ENCODE results near the gene RANGRF. TPM values are rescaled to one million over a fixed set of nuclear protein-coding genes. Genes with fewer than 3 reads are reported as not detected.

The RANGRF gene
- total RNA-seq, 1 donor from 2014 or later: 25.1 TPM

- H3K4me1 Mint-ChIP-seq: peaks cover 1% of the 10 kb centered on the region
- H3K27me3 Mint-ChIP-seq (ENCODE audit: low read depth): no peaks in the 10 kb centered on the region
- TF ChIP-seq CTCF (IDR thresholded peaks at IDR 0.05; ENCODE audit: unreplicated experiment): no peak
- H3K9me3 Mint-ChIP-seq: no peaks in the 10 kb centered on the region
- no peak overlapping the region for H3K27ac Mint-ChIP-seq
- no peak for DNase-seq (ENCODE audit: low spot score in 2 of 2, unreplicated experiment in 2 of 2)
- H3K36me3 Mint-ChIP-seq: no peaks in the 10 kb centered on the region
- no peak overlapping the region for H3K4me3 Mint-ChIP-seq
These were observed 6.1 kb upstream of the RANGRF start for GRCh38 chr17:8282345-8282744.

- no peak for TF ChIP-seq CTCF (IDR thresholded peaks at IDR 0.05; ENCODE audit: unreplicated experiment)
- no peak overlapping the region for H3K4me3 Mint-ChIP-seq
- no peak for DNase-seq (ENCODE audit: low spot score in 2 of 2, unreplicated experiment in 2 of 2)
- no peaks in the 10 kb centered on the region for H3K9me3 Mint-ChIP-seq
- no peaks in the 10 kb centered on the region for H3K27me3 Mint-ChIP-seq (ENCODE audit: low read depth)
- H3K36me3 Mint-ChIP-seq: no peaks in the 10 kb centered on the region
- H3K27ac Mint-ChIP-seq: no peak overlapping the region
- peaks cover 9% of the 10 kb centered on the region for H3K4me1 Mint-ChIP-seq
These were observed 5.1 kb upstream of the RANGRF start for GRCh38 chr17:8283356-8283755.

GRCh38 chr17:8284126-8284525 is 4.3 kb upstream of the RANGRF start:
- no peaks in the 10 kb centered on the region for H3K27me3 Mint-ChIP-seq (ENCODE audit: low read depth)
- no peak for DNase-seq (ENCODE audit: low spot score in 2 of 2, unreplicated experiment in 2 of 2)
- H3K9me3 Mint-ChIP-seq: no peaks in the 10 kb centered on the region
- peaks cover 10% of the 10 kb centered on the region for H3K4me1 Mint-ChIP-seq
- H3K36me3 Mint-ChIP-seq: no peaks in the 10 kb centered on the region
- no peak for TF ChIP-seq CTCF (IDR thresholded peaks at IDR 0.05; ENCODE audit: unreplicated experiment)
- no peak overlapping the region for H3K4me3 Mint-ChIP-seq
- H3K27ac Mint-ChIP-seq: no peak overlapping the region

- Mint-ChIP-seq H3K4me3 (no peak overlapping the region), H3K27me3 (ENCODE audit: low read depth) (no peaks in the 10 kb centered on the region), H3K4me1 (peaks cover 18% of the 10 kb centered on the region), H3K27ac (no peak overlapping the region), H3K9me3 (no peaks in the 10 kb centered on the region), H3K36me3 (no peaks in the 10 kb centered on the region)
- no peak for DNase-seq (ENCODE audit: low spot score in 2 of 2, unreplicated experiment in 2 of 2)
- no peak for TF ChIP-seq CTCF (IDR thresholded peaks at IDR 0.05; ENCODE audit: unreplicated experiment)
These were observed 2.9 kb upstream of the RANGRF start for GRCh38 chr17:8285270-8286181.

GRCh38 chr17:8287651-8288335 is 677 bp upstream of the RANGRF start:
- DNase-seq (ENCODE audit: low spot score in 2 of 2, unreplicated experiment in 2 of 2): no peak
- no peaks in the 10 kb centered on the region for H3K36me3 Mint-ChIP-seq

More at GRCh38 chr17:8287651-8288335, 677 bp upstream of the RANGRF start:
- TF ChIP-seq CTCF (IDR thresholded peaks at IDR 0.05; ENCODE audit: unreplicated experiment): no peak
- no peaks in the 10 kb centered on the region for H3K9me3 Mint-ChIP-seq
- no peaks in the 10 kb centered on the region for H3K27me3 Mint-ChIP-seq (ENCODE audit: low read depth)
- H3K27ac Mint-ChIP-seq: peak overlapping the region; percentile 87
- peak overlapping the region; percentile 93 for H3K4me3 Mint-ChIP-seq
- H3K4me1 Mint-ChIP-seq: peaks cover 18% of the 10 kb centered on the region

All from mesothelial cell of epicardium (in vitro differentiated cells).